GM12874 (cell line): Measurements from ENCODE around the gene AMOTL1.

Source experiments
- TF ChIP-seq, protein P1 (sequence below): IDR thresholded peaks from 2 replicates; pipeline ENCODE4 v1.5.1; 2011; ENCODE audit warnings: low read depth, mild to moderate bottlenecking, control low read depth, low read length, moderate library complexity; ENCODE audit not compliant: insufficient read depth

Gene AMOTL1

DNA sequence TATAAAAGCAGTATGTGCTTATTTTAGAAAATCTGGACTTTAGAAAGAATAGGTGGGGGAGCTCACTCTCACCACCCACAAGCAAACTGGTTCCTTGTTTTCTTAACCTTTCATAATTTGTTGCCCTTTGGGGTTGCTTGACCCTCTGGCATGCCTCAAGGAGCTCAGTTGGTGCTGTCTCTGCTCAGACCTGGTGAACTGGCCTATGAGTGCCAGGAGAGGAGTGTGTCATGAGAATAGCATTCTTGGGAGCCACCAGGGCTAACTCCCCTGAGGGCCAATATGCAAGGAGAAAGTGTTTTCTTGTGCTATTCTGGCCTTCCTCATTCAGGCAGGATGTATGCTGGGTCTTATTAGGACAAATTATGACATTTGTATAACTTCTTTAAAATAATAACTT lies 21.0 kb upstream of the AMOTL1 start:
- TF ChIP-seq, protein P1, sequence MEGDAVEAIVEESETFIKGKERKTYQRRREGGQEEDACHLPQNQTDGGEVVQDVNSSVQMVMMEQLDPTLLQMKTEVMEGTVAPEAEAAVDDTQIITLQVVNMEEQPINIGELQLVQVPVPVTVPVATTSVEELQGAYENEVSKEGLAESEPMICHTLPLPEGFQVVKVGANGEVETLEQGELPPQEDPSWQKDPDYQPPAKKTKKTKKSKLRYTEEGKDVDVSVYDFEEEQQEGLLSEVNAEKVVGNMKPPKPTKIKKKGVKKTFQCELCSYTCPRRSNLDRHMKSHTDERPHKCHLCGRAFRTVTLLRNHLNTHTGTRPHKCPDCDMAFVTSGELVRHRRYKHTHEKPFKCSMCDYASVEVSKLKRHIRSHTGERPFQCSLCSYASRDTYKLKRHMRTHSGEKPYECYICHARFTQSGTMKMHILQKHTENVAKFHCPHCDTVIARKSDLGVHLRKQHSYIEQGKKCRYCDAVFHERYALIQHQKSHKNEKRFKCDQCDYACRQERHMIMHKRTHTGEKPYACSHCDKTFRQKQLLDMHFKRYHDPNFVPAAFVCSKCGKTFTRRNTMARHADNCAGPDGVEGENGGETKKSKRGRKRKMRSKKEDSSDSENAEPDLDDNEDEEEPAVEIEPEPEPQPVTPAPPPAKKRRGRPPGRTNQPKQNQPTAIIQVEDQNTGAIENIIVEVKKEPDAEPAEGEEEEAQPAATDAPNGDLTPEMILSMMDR, result no peak

DNA sequence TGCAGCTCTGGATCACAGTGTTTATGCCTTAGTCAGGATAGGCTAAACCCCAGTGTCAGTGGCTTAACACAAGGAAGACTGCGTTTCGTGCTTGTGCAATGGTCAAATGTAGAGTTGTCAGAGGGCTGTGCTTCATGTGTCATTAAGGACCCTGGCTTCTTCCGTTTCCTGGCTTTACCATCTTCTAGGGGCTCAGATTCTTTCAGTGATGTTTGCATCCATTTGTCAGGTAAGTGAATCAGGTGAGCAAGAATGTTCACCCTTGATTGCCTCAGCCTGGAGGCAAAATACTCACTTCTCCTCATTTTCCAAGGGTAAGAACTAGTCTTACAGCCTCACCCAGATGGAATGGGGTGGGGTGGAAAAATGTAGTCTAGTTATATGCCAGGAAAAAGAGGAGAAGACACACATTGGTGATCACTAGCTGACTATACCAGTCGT lies 20.5 kb upstream of the AMOTL1 start:
- TF ChIP-seq, protein P1, result no peak

DNA sequence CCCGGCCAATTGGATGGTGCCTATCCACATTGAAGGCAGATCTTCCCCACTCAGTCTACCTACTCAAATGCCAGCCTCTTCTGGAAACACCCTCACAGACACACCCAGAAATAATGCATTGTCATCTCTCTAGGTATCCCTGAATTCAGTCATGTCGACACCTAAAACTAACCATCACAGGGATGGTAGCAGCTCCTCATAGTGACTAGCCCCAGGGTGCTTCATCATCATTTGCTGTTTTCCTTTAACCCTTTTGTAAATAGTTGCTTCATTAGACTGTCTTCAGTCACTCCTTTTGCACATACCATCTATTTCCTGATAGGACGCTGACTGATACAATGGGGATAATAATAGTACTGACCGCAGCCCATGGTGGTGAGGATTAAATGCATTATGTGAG lies 18.8 kb upstream of the AMOTL1 start:
- TF ChIP-seq, protein P1, result no peak

DNA sequence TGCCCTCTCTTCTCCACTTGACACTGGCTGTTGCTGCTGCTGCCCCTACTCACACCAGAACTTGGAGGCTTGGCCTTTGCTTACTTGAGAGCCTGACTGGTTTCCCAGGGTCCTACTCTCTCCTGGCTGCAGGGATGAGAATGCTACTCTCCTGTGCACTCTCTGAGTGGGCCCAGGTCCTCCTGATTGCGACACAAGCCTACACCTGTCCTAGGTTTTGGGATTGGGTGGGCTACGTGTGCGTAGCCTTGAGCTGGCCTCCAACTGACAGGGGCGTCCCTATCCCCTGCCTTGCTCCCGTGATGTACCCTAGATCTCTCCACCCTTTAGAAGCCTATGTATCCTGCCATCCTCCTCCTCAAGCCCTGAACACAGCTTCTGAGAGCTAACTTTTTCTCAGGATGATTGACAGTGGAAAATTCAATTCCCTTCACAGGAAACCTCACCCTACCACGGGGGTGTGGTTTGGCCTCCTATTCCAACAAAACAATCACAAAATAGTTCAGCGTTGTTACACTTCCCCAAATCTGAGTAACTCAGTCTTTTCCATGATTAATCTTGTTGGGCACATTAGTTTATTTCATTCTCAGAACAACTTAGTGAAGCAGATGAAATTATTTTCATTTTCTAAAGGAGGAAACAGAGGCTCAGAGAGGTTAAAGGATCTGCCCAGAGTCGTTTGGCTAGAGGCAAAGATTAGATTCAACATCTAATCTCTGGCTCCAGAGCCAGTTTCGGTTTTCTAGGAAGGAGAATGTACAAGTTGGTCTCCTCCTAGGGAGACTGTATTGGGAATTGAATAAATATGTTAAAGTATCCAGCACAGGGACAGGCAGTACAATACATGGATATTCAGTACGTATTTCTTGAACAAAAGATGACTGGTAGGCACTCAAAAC lies 17.6 kb upstream of the AMOTL1 start:
- TF ChIP-seq, protein P1, result no peak

DNA sequence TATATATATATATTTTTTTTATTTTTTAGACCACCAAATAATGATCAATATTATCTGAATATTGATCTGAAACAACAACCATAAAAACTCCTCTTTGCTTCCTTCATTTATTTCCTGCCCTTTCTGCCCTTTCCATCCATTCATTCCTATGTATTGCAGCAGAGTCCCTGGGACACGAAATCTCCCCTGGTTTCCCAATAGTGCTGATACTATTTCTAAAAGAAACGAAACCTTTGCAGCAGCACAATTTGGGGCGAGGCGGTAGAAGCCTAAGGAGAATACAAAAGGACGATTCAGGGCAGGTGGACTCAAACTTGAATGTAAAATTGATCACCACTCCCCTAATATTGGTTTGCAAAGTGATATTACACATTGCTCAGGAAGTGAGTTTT lies 16.9 kb upstream of the AMOTL1 start:
- TF ChIP-seq, protein P1, result no peak

DNA sequence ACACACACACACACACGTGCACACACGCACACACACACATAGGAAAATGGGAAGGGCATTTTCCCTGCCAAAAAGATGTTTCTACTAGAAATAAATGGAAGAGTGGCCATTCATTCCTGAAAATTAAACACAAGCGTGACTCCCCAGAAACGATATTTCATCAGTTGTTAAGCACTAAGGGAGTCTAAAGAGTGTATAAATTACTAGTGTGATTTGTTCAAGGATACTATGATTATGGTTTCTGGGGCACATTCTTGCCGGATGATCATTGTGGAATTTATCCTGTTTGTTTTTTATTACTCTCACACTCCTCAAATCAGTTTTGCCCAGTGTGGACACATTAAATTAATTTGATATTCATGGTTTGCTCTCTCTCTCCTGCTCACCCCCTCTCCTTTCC lies 16.4 kb upstream of the AMOTL1 start:
- TF ChIP-seq, protein P1, result no peak

DNA sequence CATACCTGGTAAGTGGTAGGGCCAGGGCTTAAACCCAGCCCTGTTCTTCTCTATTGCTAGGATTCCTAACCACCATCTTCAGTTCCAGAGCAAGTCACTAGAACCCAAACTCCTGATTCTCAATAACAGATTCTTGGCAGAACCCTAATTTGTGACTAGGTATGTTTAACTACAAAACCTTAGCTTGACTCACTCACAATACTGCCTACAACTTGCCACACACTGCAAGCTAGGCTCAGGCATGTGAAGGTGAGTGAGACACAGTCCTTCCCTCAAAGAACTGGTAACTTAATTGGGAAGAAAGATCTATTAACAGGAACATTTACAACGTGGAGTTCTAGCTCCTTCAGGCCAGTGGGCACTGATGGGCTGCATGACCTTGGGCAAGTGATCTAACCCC lies 14.5 kb upstream of the AMOTL1 start:
- TF ChIP-seq, protein P1, result no peak
